ENCODE results near the gene CCZ1B.
"Not testable (repeated sequence)": the region's sequence is repeated elsewhere in the genome, so short reads cannot be mapped to it uniquely, and the experiment has no call there.

- TF ChIP-seq CTCF (IDR thresholded peaks at IDR 0.05; ENCODE audit: insufficient read depth, low read length, poor library complexity, severe bottlenecking); EZH2phosphoT487 (conservative IDR thresholded peaks at IDR 0.05; ENCODE audit: low read length): not testable (repeated sequence)
Observed at GRCh38 chr7:6849127-6849526, 23.1 kb upstream of the CCZ1B start.

Data from SU-DHL-6 (cell line).